Stimulated activated CD4-positive, alpha-beta T cell treated with anti-CD3 and anti-CD28 coated beads, TNF-alpha, amount 100 ng/mL, for 1 hour (primary cell): Measurements from ENCODE around the gene SETD3.

Source experiments
- DNase-seq, 3 donors: peaks; one replicate each; pipeline ENCODE4 v3.0.0-alpha.2; 2020; ENCODE audit warnings: low read depth in 3 of 3, low spot score in 1 of 3

Gene SETD3

DNA sequence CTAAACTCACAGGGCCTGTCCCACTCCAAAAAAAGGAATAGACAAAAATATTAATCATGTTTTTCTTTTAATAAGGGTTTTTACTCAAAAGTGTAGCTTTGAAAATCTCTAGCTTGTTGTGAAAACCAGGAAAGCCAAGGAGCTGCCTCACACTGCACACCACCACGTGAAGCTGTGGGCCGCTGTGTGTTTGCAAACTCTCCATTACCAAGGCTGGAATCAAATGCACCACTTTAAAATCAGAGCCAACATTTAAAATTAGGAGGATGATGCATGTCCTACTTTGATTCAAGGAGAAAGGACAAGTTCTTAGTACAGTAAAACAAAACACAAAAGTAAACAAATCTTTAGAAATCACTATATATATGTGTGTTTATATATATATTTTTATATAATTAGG is 83.0 kb downstream of the SETD3 start:
- no peak for DNase-seq

DNA sequence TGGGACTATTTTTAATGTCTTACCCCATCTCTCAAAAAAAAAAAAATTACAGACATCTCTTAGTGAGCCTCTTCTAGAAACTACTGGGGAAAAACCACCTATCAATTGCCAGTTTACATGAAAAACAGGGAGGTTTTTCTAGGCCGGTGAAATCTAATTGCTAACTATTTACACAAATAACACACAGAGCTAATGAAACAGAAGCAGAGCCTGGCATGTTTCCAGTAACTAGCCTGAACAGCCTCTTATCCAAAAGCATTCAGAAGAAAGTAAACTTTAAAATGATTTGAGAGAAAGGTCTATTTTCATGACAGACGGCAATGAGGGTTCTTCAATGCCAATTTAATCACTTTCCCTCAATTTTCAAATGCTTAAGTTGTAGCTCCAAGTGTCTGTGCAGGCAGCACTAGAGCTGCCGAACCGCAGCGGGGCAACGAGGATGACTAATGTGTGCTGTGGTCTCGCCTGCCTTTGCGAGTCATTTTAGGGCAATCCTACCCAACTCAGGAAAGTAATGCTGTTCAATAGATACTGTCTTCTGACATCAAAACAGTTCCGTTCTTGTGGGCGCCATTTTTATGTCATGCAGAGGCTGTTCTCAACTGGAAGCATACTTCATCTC is 84.6 kb downstream of the SETD3 start:
- DNase-seq: peak in 1 of 3 donors; percentile 13

DNA sequence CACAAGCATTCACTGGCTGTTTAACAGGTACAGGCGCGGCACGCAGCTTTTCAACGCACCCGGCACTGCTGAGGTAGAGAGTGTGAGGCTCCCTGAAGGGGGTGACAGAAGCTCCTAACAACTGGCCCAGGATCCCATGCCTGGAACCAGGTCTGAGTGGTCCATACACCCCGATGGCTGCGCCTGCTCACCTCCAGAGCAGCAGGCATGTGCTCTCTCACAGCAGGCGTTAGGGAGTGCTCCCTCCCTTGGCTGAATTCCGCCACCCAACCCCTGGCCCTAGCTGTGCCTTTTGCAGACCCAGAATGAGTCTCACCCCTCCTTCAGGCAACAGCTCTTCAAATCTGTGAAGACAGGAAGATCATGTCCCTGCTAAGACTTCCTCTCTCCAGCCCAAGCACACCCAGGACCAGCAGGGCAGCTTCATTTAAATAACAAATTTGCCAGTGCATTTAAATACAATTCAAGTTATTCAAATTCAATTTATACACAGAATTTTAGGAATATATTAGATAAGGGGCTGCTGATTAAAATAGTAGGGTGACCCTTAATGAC is 86.0 kb downstream of the SETD3 start:
- DNase-seq: no peak

DNA sequence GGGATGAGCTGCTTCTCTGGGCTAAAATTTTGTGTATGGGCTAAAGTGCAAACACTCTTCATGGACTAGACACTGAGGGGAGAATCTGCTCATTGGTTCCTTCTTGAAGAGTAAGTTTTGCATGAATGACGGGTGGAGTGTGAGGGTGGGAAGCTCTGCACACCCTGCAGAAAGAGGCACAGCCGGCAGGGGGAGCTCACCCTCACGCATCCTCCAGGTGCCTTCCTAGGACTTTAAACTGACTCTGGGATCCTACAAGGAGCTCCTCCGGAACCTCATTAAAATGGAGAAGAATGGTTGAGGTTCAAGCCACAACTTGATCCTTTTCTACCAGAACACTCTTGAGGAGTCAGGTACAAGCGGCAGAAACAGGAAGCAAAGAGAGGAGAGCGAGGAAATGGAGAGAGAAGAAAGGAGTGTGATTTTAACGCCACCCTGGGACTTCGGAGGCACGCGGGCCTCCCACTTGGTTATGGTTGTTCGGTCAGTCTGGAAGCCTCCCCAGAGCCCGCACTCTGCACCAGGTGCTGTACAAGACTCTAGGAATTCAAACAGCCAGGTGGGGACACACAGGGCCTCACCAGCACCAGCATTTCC is 87.5 kb downstream of the SETD3 start:
- DNase-seq: peak in 1 of 3 donors; percentile 21

DNA sequence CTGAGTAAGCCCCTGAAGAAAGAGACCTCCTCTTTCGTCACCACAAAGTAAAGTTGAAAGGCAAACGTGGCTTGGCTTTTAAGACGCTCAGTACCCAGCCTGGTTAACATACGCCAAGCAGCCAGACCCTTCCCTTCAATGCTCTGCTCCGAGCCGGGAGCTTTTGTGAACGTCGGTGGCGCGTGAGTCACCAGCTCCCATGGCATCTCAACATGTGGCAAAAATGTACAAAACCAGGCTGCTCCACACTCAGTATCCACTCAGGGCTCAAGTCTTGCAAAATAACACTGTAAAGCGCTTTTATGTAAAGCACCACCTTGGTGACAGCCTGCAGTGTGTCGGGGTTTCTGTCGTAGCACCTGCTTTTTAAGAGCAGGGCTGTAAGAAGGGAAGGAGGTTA is 89.0 kb downstream of the SETD3 start:
- DNase-seq: no peak

DNA sequence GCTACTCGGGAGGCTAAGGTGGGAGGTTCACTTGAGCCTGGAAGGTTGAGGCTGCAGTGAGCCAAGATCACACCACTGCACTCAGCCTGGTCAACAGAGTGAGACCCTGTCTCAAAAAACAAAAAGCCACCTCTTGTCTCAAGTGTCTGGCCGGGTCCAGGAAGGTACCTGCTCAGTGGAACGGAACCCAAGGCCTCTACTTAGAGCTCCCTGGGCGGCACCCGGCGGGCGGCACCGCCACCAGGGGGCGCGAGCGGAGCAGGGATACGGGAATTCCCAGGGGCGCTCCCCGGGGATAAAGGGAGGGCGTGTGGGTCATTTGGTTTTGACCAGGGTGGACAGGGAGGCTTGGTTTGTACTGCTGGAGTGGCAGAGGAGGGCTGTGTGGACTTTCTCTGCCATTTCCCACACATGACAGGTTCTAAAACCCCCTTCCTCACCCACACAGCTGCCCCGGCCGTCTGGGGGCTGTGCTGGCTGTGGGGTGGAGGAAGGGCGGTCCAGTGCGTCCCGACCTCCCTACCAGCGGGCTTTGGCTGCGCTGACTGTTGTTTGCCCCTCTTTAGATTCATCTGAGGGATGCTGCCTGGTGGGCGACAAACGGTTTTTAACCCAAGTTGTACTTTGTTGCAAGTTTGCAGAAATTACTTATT is 91.4 kb downstream of the SETD3 start:
- peak in 2 of 3 donors; percentile 9 to 25 for DNase-seq

DNA sequence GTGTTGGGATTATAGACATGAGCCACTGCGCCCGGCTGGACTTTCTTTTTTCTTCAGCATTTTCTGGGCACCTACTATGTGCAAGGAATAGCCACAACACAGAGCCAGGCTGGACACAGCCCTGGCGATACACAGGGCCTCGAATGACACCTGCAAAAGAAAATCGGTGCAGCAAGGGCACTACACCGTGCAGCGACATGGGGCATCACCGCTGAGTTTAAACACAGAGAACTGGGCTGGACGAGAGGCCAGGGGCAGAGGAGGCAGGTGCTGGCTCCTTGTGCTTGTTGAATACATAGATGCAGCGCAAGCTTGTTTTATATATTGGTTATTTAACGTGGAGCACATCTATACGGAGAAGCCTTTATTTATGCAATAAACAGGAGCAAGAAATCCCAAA is 92.4 kb downstream of the SETD3 start:
- DNase-seq: no peak

DNA sequence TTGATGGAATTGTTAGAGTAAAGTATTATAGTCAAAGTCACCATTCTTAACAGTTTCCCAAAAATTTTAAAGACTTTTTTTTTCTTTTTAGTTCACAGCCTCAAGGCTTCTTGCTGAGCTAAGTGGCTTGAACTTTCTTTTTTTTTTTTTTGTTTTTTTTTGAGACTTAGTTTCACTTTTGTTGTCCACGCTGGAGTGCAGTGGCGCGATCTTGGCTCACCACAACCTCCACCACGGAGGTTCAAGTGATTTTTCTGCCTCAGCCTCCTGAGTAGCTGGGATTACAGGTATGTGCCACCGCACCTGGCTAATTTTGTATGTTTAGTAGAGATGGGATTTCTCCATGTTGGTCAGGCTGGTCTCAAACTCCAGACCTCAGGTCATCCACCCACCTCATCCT is 92.8 kb downstream of the SETD3 start:
- no peak for DNase-seq

DNA sequence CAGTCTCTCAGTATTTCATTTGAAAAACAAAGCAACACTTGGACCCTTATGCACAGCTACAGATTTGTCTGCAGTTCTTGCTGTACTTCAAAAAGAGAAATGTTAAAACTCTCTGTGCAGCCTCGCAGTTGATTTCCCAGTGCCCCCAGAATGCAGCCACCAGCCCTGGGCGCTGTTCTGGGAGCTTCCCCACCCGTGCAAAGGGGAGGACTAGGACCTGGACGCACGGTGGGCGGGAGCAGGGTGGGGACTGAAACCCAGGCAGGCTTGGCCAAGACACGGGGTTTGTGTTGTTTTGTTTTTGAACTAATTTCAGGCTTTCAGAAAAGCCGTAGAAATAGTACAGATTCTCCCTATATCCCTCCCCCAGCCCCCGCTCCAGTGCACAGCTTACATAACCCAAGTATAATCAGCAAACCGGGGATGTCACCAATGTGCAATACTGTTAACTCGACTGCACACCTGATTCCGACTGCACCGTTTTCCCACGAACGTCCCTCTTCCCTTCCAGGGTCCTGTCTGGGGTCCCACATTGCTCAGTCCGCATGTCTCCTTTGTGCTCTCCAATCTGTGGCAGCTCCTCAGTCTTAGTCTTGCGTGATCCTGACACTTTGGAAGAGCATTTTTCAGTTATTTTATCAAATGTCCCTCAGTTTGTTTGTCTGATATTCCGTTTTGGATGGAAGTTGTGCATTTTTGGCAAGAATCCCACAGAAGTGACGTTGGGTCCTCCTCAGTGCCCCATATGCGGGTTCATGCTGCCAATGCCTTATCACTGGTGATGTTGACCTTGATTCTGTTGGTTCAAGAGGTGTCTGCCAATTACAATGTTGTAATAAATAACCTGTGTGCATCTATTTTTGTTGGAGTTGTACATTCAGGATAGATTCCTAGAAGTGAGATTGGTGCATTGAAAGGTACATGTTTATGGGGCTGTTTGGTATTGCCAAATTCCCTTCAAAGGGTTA is 95.9 kb downstream of the SETD3 start:
- DNase-seq: no peak

DNA sequence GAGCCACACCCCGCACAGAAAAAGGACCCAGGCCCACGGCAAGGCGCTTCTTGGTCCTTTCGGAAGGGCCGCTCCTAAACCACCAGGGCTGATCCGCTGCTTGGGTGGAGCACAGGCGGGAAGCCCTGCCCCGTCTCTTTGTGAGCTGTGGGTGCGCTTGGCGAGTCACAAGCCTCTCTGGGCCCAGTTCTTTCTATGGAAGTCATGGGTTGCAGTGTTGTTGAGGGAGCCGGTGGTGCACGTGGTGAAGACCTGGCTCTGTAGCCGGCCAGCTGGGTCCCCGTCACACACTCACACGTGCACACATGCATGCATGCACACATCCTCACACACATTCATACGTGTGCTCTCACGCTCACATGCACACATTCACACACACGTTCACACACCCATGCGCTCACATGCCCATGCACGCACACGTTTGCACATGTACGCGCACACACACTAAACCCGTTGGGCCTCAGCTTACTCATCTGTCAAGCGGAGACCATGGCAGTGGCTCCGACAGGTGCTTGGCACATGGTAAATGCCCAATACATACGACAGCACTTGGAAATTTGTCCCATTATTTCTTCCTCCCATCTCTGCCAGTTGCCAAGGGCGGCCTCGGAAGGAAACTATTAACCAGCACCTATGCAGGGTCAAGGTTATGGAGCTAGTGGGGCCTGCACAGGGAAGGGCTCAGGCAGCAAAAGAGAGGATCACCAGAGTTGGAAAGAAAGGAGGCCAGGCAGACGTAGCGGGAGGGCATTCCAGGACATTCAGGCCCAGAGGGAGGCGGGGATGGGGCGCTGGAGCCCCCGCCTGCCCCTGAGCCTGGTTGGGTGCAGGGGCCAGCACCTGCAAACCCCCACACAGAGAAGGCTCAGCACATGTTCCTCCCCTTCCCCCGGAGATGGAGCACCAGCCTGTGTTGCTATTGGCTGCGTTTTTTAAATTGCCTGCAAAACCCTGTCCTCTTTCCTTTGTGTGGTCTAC is 96.9 kb downstream of the SETD3 start:
- no peak for DNase-seq

DNA sequence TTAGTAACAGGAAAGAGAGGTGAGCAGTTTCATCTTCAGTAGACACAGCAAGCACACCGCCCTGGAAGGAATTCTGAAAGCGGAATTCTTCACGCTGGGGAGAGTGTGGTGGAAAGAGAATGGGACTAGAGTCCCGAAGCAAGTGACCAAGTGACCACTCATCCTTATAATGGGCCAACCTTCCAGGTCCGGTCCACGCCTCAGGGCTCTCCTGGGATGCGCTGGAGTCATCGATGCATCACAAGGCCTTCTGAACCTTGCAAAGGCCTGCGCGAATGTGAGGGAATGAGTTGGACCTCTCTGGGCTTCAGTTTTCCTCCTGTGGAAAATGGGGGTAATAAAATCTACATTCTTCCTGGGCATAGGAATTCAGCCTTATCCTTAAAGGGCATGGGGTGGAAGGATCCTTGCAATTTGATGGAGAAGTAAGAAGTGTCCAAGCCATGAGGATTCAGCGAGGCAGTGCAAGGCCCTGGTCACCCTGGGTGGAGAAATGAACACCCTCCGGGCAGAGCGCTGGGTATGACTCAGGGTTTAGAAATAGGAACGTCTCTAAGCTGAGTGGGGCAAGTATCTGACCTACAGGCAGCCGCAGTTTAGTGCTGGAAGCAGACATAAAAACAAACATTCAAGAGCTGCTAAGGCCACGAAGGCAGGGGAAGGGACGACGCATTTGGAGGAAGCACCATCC is 97.7 kb downstream of the SETD3 start:
- DNase-seq: no peak

DNA sequence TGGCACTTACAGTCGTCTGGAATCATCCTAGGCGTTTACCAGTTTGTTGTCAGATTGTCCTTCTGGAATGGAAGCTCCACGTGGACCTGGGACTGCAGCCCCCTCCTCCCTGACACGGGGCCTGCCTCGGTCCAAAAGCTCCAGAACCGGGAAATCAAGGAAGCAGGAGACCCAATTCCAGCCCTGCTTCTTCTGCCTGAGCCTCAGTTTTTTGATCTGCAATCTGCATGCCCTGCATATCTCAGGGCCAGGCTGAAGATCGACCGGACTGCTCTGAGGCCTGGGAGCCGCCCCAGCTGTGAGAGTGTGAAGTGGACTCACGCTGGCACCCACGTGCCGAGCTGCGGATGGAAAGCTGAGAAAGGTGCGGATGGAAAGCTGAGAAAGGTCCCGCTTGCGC is 98.6 kb downstream of the SETD3 start:
- no peak for DNase-seq

DNA sequence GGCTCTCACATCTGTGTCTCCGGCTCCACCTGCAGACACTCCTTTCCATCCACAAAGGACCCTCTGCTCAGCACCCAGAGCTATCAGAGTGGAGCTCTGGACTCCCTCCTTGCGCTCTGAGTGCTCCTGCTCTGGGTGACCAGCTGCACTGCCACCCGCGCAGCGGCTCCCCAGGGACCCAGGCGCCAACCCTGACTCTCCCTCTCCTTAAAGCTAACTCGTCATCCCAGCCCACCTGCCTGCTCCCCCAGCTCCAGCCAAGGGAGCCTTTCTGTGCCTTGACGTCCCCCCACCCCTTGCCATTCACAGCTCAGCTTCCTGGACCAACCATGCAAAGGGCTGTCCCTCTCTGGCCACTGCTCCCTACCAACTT is 99.0 kb downstream of the SETD3 start:
- no peak for DNase-seq

DNA sequence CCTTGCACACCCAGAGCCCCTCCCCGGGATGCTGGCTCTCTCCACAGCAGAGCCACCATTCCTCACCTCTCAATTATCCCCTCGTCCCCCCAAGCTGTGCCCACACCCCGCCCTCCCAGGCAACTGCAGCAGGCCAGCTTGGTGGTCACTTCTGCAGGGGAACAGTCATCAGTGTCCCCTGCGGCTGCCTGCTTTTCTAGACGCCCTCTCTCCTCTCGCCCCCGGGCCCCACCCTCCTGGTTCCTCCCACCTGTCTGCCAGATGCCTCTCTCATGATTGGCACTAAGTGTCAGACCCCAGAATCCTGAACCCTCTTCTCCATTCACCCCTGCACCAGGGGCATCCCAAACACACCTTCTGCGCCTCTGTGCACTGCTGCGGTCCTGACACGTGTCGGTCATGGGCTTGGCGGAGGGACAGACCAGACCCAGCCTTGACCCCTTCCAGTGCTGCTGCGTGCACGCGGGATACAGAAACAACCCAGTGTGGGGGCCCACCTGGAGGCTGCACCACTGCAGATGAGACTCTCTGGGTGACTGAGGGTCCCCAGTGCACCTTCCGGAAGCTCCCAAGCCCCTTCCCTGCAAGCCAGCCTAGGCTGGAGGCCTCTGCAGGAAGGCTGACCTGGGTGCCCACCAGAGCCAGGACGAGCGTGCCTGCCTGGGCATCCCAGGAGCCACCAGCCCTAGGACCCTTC is 99.5 kb downstream of the SETD3 start:
- no peak for DNase-seq

DNA sequence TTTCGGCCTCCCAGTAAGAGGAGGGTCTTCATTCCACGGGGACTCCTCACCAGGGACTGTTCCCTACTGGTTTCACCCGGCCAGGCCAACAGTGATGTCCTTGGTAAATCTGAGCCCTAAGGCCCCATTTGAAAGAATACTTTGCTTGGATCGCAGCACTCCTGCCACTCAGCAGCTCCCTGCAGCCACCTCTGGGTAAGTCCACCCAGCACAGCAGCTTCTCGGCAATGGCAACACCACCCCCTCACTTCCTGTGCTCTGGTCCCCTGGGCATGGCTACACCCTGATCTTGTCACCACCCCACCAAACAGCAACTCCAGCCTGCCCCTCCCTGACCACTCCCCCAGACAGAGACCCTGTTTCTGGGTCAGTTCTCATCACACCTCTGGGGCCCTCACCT is 100.3 kb downstream of the SETD3 start:
- DNase-seq: no peak

DNA sequence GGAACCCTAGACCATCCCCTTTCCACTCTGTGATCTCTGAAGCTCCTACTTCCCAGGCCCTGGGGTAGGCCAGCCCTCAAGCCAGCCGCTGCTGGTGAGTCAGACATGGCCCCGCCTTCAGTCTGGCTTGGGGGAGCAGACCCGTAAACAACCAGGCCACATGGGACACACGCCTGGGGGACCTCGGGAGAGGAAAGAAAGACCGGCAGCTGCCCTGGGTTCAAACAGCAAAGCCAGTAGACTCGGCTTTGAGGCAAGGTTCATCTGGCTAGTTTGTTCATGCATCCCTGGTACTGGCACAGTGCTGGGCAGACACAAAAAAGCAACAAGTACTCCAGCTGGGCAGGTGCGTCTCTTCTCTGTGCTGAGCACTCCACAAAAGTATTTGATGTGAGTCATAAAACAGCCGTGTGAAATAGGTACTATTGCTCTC is 101.9 kb downstream of the SETD3 start:
- DNase-seq: no peak

DNA sequence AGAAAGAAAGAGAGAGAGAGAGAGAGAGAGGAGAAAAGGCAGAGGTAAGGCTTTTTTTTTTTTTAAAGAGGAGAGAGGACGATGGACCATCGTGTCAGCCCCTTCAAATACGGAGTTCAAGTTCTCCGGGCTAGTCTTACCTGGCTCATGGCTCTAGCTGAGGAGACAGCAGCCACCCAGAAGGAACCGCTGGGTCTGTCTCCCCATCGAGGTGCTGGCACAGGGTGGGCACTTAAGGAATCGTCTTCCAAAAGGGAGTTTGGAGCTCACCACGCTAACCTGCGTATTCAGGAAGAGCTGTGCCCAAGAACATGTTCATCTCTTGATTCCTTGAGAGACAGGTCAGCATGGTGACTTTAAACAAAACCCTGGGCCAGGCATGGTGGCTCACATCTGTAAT is 102.7 kb downstream of the SETD3 start:
- DNase-seq: no peak

DNA sequence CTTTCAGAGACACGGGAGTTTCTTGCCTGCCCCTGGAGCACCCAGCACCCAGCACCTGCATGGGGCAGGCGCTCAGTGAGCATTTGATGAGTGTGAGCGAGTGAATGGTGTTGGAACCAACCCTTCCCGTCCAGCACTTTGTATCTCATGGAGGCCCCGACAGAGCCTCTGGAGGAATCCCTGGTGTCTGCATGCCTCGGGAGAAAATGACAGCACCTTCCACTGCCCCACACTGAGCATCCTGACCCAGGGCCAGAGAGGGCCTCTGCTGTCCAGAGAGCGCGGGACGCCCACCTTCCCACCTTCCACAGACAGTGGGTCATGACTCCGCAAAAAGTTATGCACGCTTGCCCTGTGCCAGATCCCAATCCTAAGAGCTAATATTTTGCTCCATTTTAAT is 105.7 kb downstream of the SETD3 start:
- DNase-seq: no peak
